ENCODE data around the gene SNTB2. TPM values are rescaled to one million over a fixed set of nuclear protein-coding genes. Genes with fewer than 3 reads are reported as not detected.
A peak's percentile ranks its signal among the peaks of the same experiment; 100 is the strongest.

SNTB2 gene
- total and polyA plus RNA-seq, 10 of the 15 experiments (the other 5 are each of a cell fraction or from before 2014, with no cell fraction given) = 1.2 to 15.7 (median 5.0) TPM

- TF ChIP-seq CUX1 (IDR thresholded peaks at IDR 0.05; ENCODE audit: insufficient replicate concordance, low read depth, low read length) = peak; percentile 65
- peak; percentile 90 for TF ChIP-seq BCL11A (IDR thresholded peaks at IDR 0.05; ENCODE audit: low read depth, low read length)
- peak; percentile 48 for TF ChIP-seq RELA (IDR thresholded peaks at IDR 0.05; ENCODE audit: borderline replicate concordance, partially characterized antibody)
- TF ChIP-seq EP300 (IDR thresholded peaks at IDR 0.05; ENCODE audit: borderline replicate concordance in 1 of 2, control insufficient read depth in 1 of 2, low read depth in 2 of 2, low read length in 2 of 2) = peak; percentile 89 to 96
- TF ChIP-seq SRF (IDR thresholded peaks at IDR 0.05; ENCODE audit: low read depth in 2 of 2, low read length in 2 of 2) = 0 out of 4 replicates have a peak, but pooled peaks of 1 of the 2 experiments have one; percentile 2
- TF ChIP-seq ZNF207 (IDR thresholded peaks at IDR 0.05; ENCODE audit: borderline replicate concordance) = peak; percentile 92
- TF ChIP-seq POLR2A (IDR thresholded peaks at IDR 0.05; ENCODE audit: low read depth, low read length) = peak; percentile 77
- no peak; the same call in 1 of the 2 replicates for TF ChIP-seq ZNF687 (IDR thresholded peaks at IDR 0.05)
- TF ChIP-seq PML (IDR thresholded peaks at IDR 0.05; ENCODE audit: low read length) = peak; percentile 79
- peak; percentile 80 for TF ChIP-seq PAX5 (IDR thresholded peaks at IDR 0.05; ENCODE audit: borderline replicate concordance, low read depth, low read length)
- no peak for TF ChIP-seq CTCF (IDR thresholded peaks at IDR 0.05 in 2 of 3, conservative IDR thresholded peaks at IDR 0.05 in 1 of 3; ENCODE audit: control insufficient read depth in 2 of 3, extremely low read depth in 1 of 3, insufficient read depth in 1 of 3, low read depth in 3 of 3, low read length in 3 of 3)
- peak; percentile 97 for TF ChIP-seq MLLT1 (IDR thresholded peaks at IDR 0.05)
- peak; percentile 95 for TF ChIP-seq DPF2 (IDR thresholded peaks at IDR 0.05)
- peak; percentile 93 for TF ChIP-seq NBN (IDR thresholded peaks at IDR 0.05)
- TF ChIP-seq FOXK2 (IDR thresholded peaks at IDR 0.05) = 0 out of 2 replicates have a peak, but pooled peaks have one; percentile 44
- TF ChIP-seq FOXM1 (IDR thresholded peaks at IDR 0.05; ENCODE audit: low read depth, low read length) = peak; percentile 70; the same call in 1 of the 2 replicates
Observed at GRCh38 chr16:69186642-69187445, at the start of gene SNTB2 (continued).
